ENCODE measurements around the gene COL23A1.
"Not testable (repeated sequence)": the region's sequence is repeated elsewhere in the genome, so short reads cannot be mapped to it uniquely, and the experiment has no call there.

COL23A1 gene

DNA sequence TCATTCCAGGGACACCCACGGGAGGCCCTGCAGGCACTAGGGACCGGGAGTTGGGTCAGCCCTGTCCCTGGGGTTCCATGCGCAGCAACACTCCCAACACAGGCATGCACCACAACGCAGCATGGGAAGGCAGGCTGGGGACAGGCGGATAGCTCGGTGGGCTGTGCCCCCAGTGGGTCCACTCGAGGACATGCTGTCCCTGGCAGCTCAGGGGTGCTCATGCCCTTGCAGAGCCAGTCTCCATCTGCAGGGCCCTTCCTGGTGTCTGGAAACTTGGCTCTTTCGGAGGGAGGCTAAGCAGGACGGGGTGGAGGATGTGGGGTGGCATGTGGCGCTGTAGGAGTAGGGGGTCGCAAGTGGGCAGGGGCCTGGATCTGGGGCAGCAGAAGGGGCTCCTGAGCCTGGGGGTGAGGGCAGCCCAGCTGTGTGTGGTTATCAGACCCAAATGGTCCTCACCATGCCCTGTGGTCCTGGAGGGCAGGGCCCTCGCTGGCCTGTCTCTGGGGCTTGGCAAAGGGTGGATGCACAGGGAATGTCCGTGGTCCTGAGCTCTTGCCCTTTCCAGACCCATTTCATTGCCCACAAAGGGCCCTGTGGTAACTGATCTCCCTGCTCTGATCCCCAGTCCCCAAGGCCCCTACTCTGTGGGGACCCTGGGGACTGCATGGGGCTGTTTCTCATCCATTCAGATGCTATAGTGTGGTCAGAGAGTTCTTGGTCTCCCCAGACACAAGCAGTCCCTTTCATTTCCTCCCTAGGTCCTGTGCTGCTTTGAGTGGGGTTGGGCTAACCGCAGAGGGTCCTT lies 267.3 kb downstream of the COL23A1 start:
- no peak for DNase-seq (ENCODE audit: low read depth)

DNA sequence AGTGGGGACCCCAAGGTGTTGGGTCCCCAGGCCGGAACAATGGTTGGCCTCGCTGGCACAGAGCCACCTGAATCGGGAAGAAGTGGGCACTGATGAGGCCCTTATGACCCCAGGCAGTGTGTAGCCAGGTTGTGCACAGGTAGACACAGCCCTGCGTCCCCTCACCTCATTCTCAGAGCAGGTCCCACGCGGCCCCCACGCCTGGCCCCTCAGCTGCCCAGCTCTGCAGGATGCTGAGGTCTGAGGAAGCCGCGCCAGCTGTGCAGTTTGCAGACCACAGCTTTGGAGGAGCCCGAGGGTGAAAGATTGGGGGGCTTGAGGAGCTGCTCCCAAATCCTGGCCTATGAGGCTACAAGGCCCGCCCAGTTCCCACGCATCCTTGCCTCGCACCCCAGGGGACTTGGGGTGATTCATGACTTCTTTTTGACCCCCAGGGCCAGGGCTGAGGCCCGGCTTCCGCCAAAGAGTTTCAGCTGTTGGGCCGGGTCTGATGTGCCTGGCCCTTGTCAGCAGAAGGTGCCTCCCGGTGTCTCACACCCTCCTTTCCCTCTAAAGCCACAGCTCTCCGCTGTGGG lies 269.8 kb downstream of the COL23A1 start:
- DNase-seq (ENCODE audit: low read depth), result no peak

GRCh38 chr5:178319541-178320041 lies 270.6 kb downstream of the COL23A1 start:
- no peak for DNase-seq (ENCODE audit: low read depth)

- DNase-seq (ENCODE audit: low read depth), result no peak
Observed at GRCh38 chr5:178318893-178319292, 271.3 kb downstream of the COL23A1 start.

- no peak for DNase-seq (ENCODE audit: low read depth)
Observed at GRCh38 chr5:178318382-178318781, 271.8 kb downstream of the COL23A1 start.

DNA sequence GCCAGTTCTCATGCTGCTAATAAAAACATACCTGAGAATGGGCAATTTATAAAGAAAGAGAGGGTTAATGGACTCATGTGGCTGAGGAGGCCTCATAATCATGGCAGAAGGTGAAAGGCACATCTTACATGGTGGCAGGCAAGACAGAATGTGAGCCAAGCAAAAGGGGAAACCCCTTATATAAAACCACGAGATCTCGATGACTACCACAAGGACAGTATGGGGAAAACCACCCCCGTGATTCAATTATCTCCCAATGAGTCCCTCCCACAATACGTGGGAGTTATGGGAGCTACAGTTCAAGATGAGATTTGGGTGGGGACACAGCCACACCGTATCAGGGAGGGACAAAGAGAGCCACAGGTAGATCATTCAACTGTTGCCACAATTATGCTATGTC lies 272.5 kb downstream of the COL23A1 start:
- DNase-seq (ENCODE audit: low read depth), result not testable (repeated sequence)

DNA sequence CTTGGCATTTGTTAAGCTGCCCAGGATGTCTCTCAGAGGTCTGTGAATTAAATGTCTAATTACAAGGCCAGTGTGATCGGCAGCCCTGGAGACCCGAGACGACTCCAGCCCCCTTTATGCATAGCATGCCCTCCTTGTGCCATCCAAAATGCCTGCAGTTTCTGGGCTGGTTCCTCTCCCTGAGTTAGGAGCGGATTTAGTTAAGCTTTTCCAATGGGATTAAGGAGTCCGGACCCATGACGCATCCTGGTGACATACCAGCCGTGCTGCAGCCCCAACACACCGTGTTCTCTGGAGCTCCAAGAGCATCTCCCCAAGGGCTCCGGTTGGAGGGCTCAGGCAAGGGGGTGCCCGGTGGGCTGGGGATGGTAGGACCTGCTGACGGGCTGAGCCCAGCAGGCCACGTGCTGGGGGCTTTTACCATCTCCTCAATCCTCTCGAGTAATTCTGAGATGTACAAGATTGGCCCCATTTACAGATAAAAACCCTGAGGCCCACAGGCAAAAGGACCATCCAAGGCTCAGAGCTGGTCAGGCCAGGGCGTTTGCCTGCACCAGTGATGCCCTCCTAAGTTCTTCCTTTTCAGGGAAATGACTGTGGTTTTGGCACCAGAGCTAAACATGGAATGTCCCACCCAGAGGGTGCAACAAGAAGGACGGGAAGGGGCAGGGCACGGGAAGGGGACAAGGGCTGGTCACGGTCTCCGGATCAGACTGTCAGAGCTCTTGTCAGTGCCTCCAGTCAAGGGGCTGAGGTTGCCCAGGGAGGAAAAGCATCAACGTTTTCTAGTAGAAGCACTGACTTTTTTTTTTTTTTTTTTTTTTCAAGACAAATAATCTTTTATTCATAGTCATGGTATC lies 275.0 kb downstream of the COL23A1 start:
- no peak for DNase-seq (ENCODE audit: low read depth)

- no peak for DNase-seq (ENCODE audit: low read depth)
Observed at GRCh38 chr5:178314061-178314660, 276.0 kb downstream of the COL23A1 start.

DNA sequence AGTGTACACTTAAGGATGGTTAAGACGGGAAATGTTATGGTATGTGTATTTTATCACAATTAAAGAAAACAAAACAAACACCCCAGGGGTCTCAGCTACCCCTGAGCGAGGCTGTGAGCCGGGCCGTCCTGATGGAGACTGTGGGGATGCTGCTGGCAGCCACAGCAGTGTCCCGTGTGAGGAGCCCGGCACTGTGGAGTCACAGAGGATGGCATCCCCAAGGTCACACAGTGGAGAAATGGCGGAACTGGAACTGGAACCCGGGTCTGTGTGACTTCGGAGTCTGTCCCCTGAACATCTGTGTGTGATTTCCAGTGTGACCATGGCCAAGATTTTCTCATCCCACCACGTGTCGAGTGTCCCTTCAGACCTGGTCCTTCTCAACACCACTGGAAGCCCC lies 276.9 kb downstream of the COL23A1 start:
- DNase-seq (ENCODE audit: low read depth), result no peak

- DNase-seq (ENCODE audit: low read depth), result no peak
Observed at GRCh38 chr5:178312880-178313282, 277.3 kb downstream of the COL23A1 start.

DNA sequence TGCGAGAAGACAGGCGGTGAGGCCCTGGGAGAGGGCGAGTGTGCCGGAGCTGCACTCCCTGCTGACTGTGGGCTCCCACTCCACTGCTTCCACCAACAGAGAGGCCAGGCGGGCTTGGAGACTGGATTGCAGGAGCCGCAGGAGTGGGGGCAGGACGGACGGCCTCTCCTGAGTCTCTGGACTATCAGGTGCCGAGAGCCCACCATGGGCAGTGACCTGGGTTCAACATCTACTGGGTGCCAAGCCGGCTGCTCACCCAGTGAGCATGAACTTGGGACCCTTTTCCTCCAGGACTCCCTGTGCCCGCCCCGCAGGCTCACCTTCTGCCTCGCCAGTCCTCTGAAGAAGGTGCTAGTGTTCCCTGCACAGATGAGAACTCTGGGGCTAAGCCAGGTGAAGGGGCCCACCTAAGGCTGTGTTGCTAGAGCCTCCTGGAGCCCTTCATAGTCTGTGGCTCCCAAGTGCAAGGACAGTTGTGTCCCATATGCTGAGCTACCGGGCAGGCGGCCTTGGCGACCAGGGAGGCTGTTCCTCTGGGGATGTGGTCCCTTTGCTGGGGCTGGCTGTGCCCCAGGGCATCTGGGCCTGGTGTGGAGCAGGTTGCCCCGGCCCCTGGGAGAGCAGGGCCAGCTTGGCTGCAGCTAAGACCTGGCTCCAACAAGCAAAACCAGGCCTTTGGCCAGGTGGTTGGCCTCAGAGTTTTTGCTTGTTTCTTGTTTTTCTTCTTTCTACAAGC lies 279.9 kb downstream of the COL23A1 start:
- no peak for DNase-seq (ENCODE audit: low read depth)

DNA sequence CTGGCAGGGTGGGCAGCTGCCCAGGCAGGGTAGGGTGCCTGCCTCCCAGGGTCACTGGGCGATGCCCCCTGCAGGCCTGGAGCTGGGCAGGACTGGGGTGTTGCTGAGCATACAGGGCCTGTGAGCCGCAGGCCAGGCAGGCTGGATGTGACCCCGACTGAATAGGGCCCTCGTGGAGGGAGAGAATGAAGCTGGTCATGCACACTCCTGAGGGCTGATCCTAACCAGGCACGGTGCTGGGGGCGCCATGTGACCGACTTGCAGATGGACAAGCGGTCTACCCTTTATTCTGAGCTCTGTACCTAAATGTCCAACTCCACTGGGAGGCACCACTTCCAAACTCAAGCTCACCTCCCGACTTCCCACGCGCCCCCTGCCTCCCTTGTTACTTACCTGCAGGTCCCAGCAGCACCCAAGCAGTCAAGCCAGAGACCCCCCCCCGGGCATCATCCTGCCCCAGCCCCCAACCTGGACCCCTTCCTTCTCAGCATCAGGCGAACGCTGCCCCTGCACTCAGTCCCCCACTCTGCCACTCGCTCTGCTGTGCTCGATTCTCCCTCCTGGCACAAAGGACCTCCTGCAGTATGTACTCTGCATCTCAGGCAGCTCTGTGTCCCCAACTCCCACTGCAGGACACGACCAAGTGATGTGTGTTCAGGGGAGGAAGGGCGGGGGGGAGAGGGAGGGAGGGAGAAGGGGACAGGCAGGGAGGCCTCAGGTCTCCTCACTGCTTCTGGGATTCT lies 280.8 kb downstream of the COL23A1 start:
- DNase-seq (ENCODE audit: low read depth), result no peak

- DNase-seq (ENCODE audit: low read depth), result no peak
Observed at GRCh38 chr5:178308541-178309092, 281.6 kb downstream of the COL23A1 start.

- DNase-seq (ENCODE audit: low read depth), result no peak
Observed at GRCh38 chr5:178307267-178308045, 282.7 kb downstream of the COL23A1 start.

DNA sequence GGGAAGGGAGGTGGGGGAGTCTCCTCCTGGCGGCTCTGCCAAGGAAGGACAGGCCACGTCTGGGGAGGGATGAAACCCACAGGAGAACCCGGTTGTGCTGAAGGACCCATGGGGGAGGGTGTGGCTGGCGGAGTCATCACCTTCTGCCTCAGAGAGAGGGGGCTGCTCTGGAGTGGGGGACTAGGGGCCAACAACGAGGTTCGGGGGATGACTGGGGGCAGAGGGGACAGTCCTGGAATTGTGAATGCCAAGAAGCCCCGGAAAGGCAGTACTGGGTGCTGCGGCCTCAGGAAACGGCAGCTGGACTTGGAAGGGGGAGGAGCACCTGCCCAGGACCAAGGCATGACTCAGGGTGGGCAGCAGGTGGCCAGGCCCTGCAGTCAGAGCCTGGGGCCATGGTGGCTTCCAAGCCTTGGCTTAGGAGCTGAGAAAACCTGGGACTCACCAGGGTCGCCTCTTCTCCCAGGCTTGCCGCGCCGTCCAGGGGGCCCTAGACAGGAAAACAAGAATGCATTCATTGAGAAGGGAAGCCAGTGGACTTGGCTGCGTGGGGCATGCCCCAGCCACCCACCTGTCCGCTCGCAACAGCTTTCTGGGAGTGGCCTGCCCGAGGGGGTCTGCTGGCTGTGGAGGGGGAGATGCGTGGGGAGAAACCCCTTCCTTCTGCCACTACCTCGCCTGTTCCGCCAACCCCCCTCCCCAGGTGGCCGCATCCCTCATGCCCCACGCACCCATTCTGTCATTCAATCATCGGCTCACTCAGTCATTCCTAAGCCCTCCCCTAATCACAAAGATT lies 283.6 kb downstream of the COL23A1 start:
- no peak for DNase-seq (ENCODE audit: low read depth)

- no peak for DNase-seq (ENCODE audit: low read depth)
Observed at GRCh38 chr5:178305801-178306200, 284.4 kb downstream of the COL23A1 start.

- DNase-seq (ENCODE audit: low read depth), result no peak
Observed at GRCh38 chr5:178304761-178305645, 285.2 kb downstream of the COL23A1 start.

- no peak for DNase-seq (ENCODE audit: low read depth)
Observed at GRCh38 chr5:178304016-178304415, 286.2 kb downstream of the COL23A1 start.
